ENCODE measurements around the gene MACROD2.

DNA sequence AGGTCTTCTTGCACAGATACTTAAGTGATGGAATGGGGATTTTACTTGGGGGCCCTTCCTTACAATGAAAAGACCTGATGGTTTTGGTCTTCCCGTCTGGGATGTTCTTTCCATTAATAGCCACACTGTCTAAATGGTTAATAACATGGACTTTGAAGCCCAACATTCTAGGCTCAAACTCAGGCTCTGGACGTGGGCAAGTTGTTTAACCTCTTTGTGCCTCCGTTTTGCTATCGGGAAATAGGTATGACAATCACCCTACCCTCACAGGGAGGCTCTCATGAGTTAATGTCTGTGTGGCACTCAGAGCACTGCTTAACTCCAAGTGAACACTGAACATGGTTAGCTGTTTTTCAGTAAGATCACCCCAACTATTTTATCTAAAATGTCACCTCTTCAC lies 702.8 kb downstream of the MACROD2 start:
- TF ChIP-seq, protein P1, sequence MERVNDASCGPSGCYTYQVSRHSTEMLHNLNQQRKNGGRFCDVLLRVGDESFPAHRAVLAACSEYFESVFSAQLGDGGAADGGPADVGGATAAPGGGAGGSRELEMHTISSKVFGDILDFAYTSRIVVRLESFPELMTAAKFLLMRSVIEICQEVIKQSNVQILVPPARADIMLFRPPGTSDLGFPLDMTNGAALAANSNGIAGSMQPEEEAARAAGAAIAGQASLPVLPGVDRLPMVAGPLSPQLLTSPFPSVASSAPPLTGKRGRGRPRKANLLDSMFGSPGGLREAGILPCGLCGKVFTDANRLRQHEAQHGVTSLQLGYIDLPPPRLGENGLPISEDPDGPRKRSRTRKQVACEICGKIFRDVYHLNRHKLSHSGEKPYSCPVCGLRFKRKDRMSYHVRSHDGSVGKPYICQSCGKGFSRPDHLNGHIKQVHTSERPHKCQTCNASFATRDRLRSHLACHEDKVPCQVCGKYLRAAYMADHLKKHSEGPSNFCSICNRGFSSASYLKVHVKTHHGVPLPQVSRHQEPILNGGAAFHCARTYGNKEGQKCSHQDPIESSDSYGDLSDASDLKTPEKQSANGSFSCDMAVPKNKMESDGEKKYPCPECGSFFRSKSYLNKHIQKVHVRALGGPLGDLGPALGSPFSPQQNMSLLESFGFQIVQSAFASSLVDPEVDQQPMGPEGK (CRISPR knock-in tag; IDR thresholded peaks at IDR 0.05; ENCODE audit: borderline replicate concordance): no peak
- no peak for TF ChIP-seq ARNTL (CRISPR knock-in tag; IDR thresholded peaks at IDR 0.05; ENCODE audit: borderline replicate concordance, low read depth)
- TF ChIP-seq RARB (CRISPR knock-in tag; IDR thresholded peaks at IDR 0.05): no peak
- no peak for TF ChIP-seq ZC3H10 (CRISPR knock-in tag; IDR thresholded peaks at IDR 0.05)
- TF ChIP-seq ZFP30 (CRISPR knock-in tag; IDR thresholded peaks at IDR 0.05): no peak
- no peak for TF ChIP-seq SNAI2 (CRISPR knock-in tag; IDR thresholded peaks at IDR 0.05)
- TF ChIP-seq TCF4 (CRISPR knock-in tag; IDR thresholded peaks at IDR 0.05; ENCODE audit: borderline replicate concordance): no peak
- TF ChIP-seq, protein P2, sequence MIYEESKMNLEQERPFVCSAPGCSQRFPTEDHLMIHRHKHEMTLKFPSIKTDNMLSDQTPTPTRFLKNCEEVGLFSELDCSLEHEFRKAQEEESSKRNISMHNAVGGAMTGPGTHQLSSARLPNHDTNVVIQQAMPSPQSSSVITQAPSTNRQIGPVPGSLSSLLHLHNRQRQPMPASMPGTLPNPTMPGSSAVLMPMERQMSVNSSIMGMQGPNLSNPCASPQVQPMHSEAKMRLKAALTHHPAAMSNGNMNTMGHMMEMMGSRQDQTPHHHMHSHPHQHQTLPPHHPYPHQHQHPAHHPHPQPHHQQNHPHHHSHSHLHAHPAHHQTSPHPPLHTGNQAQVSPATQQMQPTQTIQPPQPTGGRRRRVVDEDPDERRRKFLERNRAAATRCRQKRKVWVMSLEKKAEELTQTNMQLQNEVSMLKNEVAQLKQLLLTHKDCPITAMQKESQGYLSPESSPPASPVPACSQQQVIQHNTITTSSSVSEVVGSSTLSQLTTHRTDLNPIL (CRISPR knock-in tag; IDR thresholded peaks at IDR 0.05; ENCODE audit: low read depth): no peak
- no peak for TF ChIP-seq CSDC2 (CRISPR knock-in tag; IDR thresholded peaks at IDR 0.05)
- TF ChIP-seq ZNF70 (CRISPR knock-in tag; IDR thresholded peaks at IDR 0.05): no peak
- TF ChIP-seq ESRRG (CRISPR knock-in tag; IDR thresholded peaks at IDR 0.05): no peak
- no peak for TF ChIP-seq ZFP3 (CRISPR knock-in tag; IDR thresholded peaks at IDR 0.05)
- TF ChIP-seq TOX (CRISPR knock-in tag; IDR thresholded peaks at IDR 0.05; ENCODE audit: borderline replicate concordance): no peak
